Smooth muscle cell (in vitro differentiated cells): ENCODE results near the gene FOXP2. TPM values are rescaled to one million over a fixed set of nuclear protein-coding genes. Genes with fewer than 3 reads are reported as not detected.
"Not testable (repeated sequence)": the region's sequence is repeated elsewhere in the genome, so short reads cannot be mapped to it uniquely, and the experiment has no call there.

Source experiments
- DNase-seq: peaks from one replicate; lab custom pipeline; 2025; ENCODE audit not compliant: unreplicated experiment; lab: John Stamatoyannopoulos, UW
- H2AFZ ChIP-seq: fragments of 200-600 bp; sonication (generic); 2 replicates; pipeline ENCODE4 v1.6.0; 2016; ENCODE audit warnings: antibody characterized with exemption, low read depth, mild to moderate bottlenecking
- H3F3A ChIP-seq: fragments of 200-600 bp; sonication (generic); 2 replicates; pipeline ENCODE4 v1.6.0; 2017; ENCODE audit warnings: antibody characterized with exemption, low read depth
- H3K27ac ChIP-seq: fragments of 200-600 bp; sonication (generic); 2 replicates; pipeline ENCODE4 v1.5.1; 2016; ENCODE audit warnings: low read depth, mild to moderate bottlenecking
- H3K27me3 ChIP-seq: fragments of 200-600 bp; sonication (generic); 2 replicates; pipeline ENCODE4 v1.6.1; 2016; ENCODE audit warnings: low read depth, mild to moderate bottlenecking
- H3K36me3 ChIP-seq: fragments of 200-600 bp; sonication (generic); 2 replicates; pipeline ENCODE4 v1.5.1; 2016; ENCODE audit warnings: low read depth
- H3K4me1 ChIP-seq: fragments of 200-600 bp; sonication (generic); 2 replicates; pipeline ENCODE4 v1.5.1; 2016; ENCODE audit warnings: low read depth
- H3K4me2 ChIP-seq: fragments of 200-600 bp; sonication (generic); 2 replicates; pipeline ENCODE4 v1.6.0; 2016; ENCODE audit warnings: mild to moderate bottlenecking
- H3K4me3 ChIP-seq: fragments of 200-600 bp; sonication (generic); 2 replicates; pipeline ENCODE4 v1.5.1; 2016; ENCODE audit warnings: mild to moderate bottlenecking
- H3K79me2 ChIP-seq: fragments of 200-600 bp; sonication (generic); 2 replicates; pipeline ENCODE4 v1.6.0; 2016; ENCODE audit warnings: low read depth, mild to moderate bottlenecking
- H3K9ac ChIP-seq: fragments of 200-600 bp; sonication (generic); 2 replicates; pipeline ENCODE4 v1.6.0; 2016; ENCODE audit warnings: low read depth
- H3K9me3 ChIP-seq: fragments of 200-600 bp; sonication (generic); replicated peaks from 2 replicates; pipeline ENCODE4 v1.5.1; 2016; ENCODE audit warnings: low read depth
- H4K20me1 ChIP-seq: fragments of 200-600 bp; sonication (generic); 2 replicates; pipeline ENCODE4 v1.6.0; 2016; ENCODE audit warnings: low read depth
- CTCF ChIP-seq: fragments of 200-600 bp; sonication (generic); IDR thresholded peaks from 2 replicates; pipeline ENCODE4 v1.5.1; 2017; ENCODE audit warnings: borderline replicate concordance, mild to moderate bottlenecking, antibody characterized with exemption; ENCODE audit not compliant: insufficient read depth, poor library complexity, severe bottlenecking
- WGBS: methylation state at CpG from one replicate; pipeline ENCODE4 v1.1.7; 2016; ENCODE audit warnings: low lambda C conversion rate; 5-methylcytosine and 5-hydroxymethylcytosine counted together
- polyA plus RNA-seq: library from polyadenylated mRNA; unstranded; fragments of >200 nt; fragmentation: Nextera tagmentation; extraction: Ambion mirVana; gene quantifications from 2 replicates; pipeline ENCODE4 v1.2.1, GENCODE V29; 2016
- total RNA-seq: library from RNA; depleted of rRNA; stranded (reverse); fragments of >200 nt; gene quantifications from 2 replicates; pipeline ENCODE4 v1.2.3, GENCODE V29; 2014

Gene FOXP2
- total and polyA plus RNA-seq, 2 experiments from 2014 or later, result 0.86 to 1.1 TPM

- Histone ChIP-seq H4K20me1 (no peaks in the 10 kb centered on the region), H3K27me3 (no peaks in the 10 kb centered on the region), H3K27ac (no peak overlapping the region), H3K4me1 (no peaks in the 10 kb centered on the region), H2AFZ (no peak overlapping the region), H3K9me3 (no peaks in the 10 kb centered on the region), H3K36me3 (no peaks in the 10 kb centered on the region), H3K4me3 (no peak overlapping the region), H3K79me2 (no peaks in the 10 kb centered on the region), H3K4me2 (no peak overlapping the region), H3F3A (no peaks in the 10 kb centered on the region), H3K9ac (no peak overlapping the region)
- no peak for DNase-seq
- no peak for TF ChIP-seq CTCF
- WGBS, result 96% methylated on average over 1 of the region's 1 CpG
Measured at GRCh38 chr7:114569220-114569619, 154.6 kb downstream of the FOXP2 start.

DNA sequence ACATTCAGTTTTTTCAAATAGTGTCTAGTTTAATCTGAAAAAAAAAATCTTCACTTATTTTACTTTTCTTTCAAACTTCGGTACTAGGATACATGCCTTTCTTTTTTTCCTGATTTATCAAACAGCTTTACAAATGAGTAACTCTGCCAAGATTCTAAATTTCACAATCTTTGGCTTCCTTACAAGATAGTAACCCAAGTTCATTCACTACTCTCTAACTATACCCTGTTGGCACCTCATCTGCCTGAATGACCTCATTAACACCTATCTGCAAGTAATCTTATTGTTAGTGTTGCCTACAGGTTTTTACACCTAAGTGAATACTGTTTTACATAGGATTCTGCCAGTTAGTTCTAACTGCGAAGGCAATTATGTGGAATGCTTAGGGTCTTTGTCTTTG, 159.8 kb downstream of the FOXP2 start:
- WGBS, result 66% methylated on average over 2 of the region's 2 CpGs

GRCh38 chr7:114575098-114575497, 160.5 kb downstream of the FOXP2 start:
- DNase-seq, result no peak
- H3K9ac ChIP-seq, result no peak overlapping the region
- no peaks in the 10 kb centered on the region for H3K9me3 ChIP-seq
- H4K20me1 ChIP-seq, result no peaks in the 10 kb centered on the region
- WGBS, result 74% methylated on average over 4 of the region's 4 CpGs
- TF ChIP-seq CTCF, result no peak
- H3F3A ChIP-seq, result no peaks in the 10 kb centered on the region
- H3K4me3 ChIP-seq, result no peak overlapping the region
- H3K79me2 ChIP-seq, result no peaks in the 10 kb centered on the region
- no peak overlapping the region for H2AFZ ChIP-seq
- no peaks in the 10 kb centered on the region for H3K36me3 ChIP-seq
- no peak overlapping the region for H3K27ac ChIP-seq
- no peaks in the 10 kb centered on the region for H3K4me1 ChIP-seq
- peaks cover 13% of the 10 kb centered on the region for H3K27me3 ChIP-seq
- no peak overlapping the region for H3K4me2 ChIP-seq

More for the DNA sequence above, 159.8 kb downstream of the FOXP2 start:
- H3K9me3 ChIP-seq, result no peaks in the 10 kb centered on the region
- no peak for DNase-seq
- H3K27ac ChIP-seq, result no peak overlapping the region
- H3K27me3 ChIP-seq, result peaks cover 13% of the 10 kb centered on the region
- no peak overlapping the region for H3K4me3 ChIP-seq
- H3K4me1 ChIP-seq, result no peaks in the 10 kb centered on the region
- no peak overlapping the region for H3K4me2 ChIP-seq
- H2AFZ ChIP-seq, result no peak overlapping the region
- H3K79me2 ChIP-seq, result no peaks in the 10 kb centered on the region
- no peak overlapping the region for H3K9ac ChIP-seq
- H3K36me3 ChIP-seq, result no peaks in the 10 kb centered on the region
- TF ChIP-seq CTCF, result no peak
- no peaks in the 10 kb centered on the region for H4K20me1 ChIP-seq
- no peaks in the 10 kb centered on the region for H3F3A ChIP-seq

DNA sequence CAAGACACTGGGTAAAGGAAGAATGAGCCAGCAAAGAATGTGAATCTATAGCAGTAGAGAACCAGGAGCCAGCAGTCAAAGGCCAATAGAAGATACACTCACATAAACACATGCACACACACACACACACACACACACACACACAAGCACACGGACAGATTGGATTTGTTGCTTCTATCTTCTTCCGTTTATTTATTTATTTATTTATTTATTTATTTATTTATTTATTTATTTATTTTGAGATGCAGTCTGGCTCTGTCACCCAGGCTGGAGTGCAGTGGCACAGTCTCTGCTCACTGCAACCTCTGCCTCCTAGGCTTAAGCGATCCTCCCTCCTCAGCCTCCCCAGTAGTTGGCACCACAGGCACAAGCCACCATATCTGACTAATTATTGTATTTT, 166.3 kb downstream of the FOXP2 start:
- H2AFZ ChIP-seq, H3K4me2 ChIP-seq, H3K79me2 ChIP-seq, H4K20me1 ChIP-seq, H3K4me1 ChIP-seq, H3K9ac ChIP-seq, H3K9me3 ChIP-seq, H3K36me3 ChIP-seq, H3F3A ChIP-seq, DNase-seq, H3K27ac ChIP-seq, H3K4me3 ChIP-seq: not testable (repeated sequence)
- peaks cover 13% of the 10 kb centered on the region for H3K27me3 ChIP-seq
- WGBS, result 98% methylated on average over 3 of the region's 3 CpGs
